ENCODE results near the gene RAB11FIP4.
A peak's percentile ranks its signal among the peaks of the same experiment; 100 is the strongest.

RAB11FIP4 gene

DNA sequence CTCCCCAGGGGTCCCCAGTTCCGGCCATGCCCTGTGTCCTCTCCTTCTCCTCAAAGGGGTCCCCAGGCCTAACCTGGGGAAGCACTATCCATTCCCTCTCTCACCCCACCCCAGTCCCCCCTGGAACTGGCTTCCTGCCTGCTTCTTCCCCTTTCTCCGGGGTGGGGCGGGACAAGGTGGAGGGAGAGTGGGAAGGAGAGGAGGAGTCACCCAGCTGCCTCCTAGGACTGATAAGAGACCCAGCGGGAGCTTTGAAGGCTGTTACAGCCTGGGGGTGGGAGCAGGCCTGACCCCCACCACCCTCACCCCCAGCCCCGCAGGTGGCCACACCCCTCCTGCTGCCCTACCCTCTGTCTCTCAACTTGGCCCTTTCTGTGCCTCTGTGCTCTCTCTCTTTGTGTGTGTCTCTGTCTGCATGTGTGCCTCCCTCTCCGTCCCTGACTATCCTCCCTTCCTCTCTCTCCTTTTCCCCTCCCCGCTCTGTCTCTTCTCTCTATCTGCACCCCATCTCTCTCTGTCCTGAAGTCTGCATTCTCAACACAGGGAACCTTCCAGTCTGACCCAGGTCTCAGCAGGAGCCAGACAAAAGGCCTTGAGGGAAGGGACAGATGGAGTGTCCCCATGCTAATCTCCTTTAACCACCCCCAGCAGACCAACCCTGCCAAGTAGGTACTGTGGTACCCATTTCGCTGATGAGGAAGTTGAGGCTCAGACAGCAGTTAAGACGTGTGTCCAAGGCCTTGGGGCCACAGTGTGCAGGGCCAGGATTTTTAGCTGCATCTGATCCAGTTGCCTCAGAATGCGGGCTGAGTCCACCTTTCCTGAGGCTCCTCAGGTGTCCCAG, 66.1 kb downstream of the RAB11FIP4 start:
- H3K27ac ChIP-seq: peak overlapping the region; percentile 47; the same call in 1 of the 2 replicates
- TF ChIP-seq, protein P1, sequence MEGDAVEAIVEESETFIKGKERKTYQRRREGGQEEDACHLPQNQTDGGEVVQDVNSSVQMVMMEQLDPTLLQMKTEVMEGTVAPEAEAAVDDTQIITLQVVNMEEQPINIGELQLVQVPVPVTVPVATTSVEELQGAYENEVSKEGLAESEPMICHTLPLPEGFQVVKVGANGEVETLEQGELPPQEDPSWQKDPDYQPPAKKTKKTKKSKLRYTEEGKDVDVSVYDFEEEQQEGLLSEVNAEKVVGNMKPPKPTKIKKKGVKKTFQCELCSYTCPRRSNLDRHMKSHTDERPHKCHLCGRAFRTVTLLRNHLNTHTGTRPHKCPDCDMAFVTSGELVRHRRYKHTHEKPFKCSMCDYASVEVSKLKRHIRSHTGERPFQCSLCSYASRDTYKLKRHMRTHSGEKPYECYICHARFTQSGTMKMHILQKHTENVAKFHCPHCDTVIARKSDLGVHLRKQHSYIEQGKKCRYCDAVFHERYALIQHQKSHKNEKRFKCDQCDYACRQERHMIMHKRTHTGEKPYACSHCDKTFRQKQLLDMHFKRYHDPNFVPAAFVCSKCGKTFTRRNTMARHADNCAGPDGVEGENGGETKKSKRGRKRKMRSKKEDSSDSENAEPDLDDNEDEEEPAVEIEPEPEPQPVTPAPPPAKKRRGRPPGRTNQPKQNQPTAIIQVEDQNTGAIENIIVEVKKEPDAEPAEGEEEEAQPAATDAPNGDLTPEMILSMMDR (conservative IDR thresholded peaks at IDR 0.05): no peak

DNA sequence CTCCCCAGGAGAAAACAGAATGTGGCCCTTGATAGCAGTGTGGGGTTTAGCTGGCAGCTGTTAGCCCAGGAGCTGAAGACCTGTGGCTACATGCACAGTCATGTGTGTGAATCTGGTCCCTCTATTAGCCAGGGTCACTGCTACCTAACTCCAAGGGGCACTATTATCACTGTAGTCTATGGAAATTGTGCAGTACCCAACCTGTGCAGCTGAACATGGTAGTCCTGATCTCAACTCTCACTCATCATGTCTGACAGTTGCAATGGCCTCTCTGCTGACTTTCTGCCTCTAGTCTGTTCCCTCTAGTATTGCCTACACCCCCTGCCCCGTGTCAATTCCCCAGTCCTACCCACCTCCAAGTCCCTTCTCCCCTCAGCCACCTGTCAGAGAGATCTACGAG, 67.4 kb downstream of the RAB11FIP4 start:
- TF ChIP-seq, protein P1 (conservative IDR thresholded peaks at IDR 0.05): no peak

GRCh38 chr17:31459716-31460115, 68.2 kb downstream of the RAB11FIP4 start:
- TF ChIP-seq, protein P1 (conservative IDR thresholded peaks at IDR 0.05): no peak

More for the DNA sequence above, 67.4 kb downstream of the RAB11FIP4 start:
- H3K27ac ChIP-seq: no peak overlapping the region

DNA sequence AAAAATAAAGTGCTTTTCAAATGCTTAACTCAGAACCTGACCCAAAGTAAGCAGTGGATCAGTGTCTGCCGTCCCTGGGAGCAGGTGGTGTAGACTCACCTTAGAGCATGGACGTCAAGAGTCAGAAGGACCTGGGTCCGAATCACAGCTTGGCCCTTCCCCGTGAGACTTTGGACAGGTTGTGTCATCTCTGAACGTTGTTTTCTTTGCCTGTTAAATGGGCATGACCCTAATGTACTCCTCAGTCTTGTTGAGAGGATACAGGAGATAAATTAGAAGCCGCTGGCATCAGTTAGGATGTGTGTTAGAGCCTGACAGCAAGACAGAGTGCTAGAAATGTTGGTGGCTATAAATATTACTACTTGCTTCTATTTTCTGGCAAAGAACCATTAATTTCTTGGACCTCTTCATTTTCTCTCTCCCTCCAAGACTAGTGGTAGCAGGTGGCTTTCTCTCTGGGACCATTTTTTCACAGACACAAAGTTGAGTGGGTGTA, 68.8 kb downstream of the RAB11FIP4 start:
- TF ChIP-seq, protein P1 (conservative IDR thresholded peaks at IDR 0.05): no peak
- no peak overlapping the region for H3K27ac ChIP-seq

More at GRCh38 chr17:31459716-31460115, 68.2 kb downstream of the RAB11FIP4 start:
- no peak overlapping the region for H3K27ac ChIP-seq

DNA sequence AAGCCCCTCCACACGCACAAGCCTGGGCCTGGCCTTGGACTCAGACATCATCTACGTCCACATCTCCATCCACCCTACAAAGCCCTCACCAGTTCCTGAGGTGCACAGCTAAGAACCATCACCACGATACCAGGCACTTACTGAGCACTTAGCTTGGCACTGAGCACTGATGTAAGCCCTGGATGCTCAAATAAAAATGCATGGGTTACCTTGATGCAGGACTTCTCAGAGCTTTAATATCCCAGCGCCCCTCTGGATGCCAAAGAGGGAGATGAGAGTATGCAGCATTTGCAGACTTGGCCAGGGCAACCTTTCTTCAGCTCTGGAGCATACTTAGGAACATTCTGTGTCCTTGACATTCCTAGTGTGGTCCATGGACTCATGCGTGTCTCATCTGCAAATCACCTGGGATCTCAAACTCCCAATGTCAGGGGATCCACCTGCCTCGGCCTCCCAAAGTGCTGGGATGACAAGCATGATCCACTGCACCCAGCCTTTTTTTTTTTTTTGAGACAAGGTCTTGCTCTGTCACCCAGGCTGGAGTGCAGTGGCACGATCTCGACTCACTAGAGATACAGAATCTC, 69.8 kb downstream of the RAB11FIP4 start:
- TF ChIP-seq, protein P1 (conservative IDR thresholded peaks at IDR 0.05): no peak
- H3K27ac ChIP-seq: no peak overlapping the region

- no peak overlapping the region for H3K27ac ChIP-seq
- TF ChIP-seq, protein P1 (conservative IDR thresholded peaks at IDR 0.05): no peak
Measured at GRCh38 chr17:31462261-31462660, 70.8 kb downstream of the RAB11FIP4 start.

GRCh38 chr17:31466096-31466760, 74.8 kb downstream of the RAB11FIP4 start:
- TF ChIP-seq, protein P1 (conservative IDR thresholded peaks at IDR 0.05): no peak
- H3K27ac ChIP-seq: peak overlapping the region; percentile 78
